ENCODE data around the gene RAB15. TPM values are rescaled to one million over a fixed set of nuclear protein-coding genes. Genes with fewer than 3 reads are reported as not detected.
A peak's percentile ranks its signal among the peaks of the same experiment; 100 is the strongest.

RAB15 gene
- total and polyA plus RNA-seq, 9 of the 15 experiments (the other 6 are each of a cell fraction or from before 2014, with no cell fraction given): 0.09 to 0.30 (median 0.16) TPM; not detected in 2

DNA sequence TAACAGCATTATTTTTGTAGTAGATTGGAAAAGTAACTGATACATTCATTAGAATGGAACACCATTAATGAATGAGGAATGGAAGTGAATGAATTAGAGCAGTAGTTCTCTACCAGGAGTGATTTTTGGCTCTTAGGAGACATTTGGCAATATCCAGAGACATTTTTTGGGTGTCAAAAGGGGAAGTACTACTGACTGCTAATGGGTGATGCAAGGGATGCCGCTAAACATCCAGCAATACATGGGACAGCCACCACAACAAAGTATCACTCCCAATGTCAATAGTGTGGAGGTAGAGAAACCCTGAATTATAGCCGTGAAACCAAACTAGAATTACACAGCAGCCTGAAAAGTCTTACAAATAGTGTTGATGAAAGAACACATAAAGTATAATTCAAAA lies 56.3 kb downstream of the RAB15 start (continued):
- no peak for TF ChIP-seq ZNF639 (CRISPR knock-in tag; conservative IDR thresholded peaks at IDR 0.05 in 1 of 2, IDR thresholded peaks at IDR 0.05 in 1 of 2)
- TF ChIP-seq ZNF239 (CRISPR knock-in tag; IDR thresholded peaks at IDR 0.05): no peak
- no peak for TF ChIP-seq JUND (IDR thresholded peaks at IDR 0.05; ENCODE audit: borderline replicate concordance, low read depth, low read length)
- no peak for TF ChIP-seq JUND (tag; IDR thresholded peaks at IDR 0.05; ENCODE audit: borderline replicate concordance, low read depth, low read length)
- TF ChIP-seq CREB1 (IDR thresholded peaks at IDR 0.05): no peak
- no peak for TF ChIP-seq CREB1 (CRISPR knock-in tag; IDR thresholded peaks at IDR 0.05)
- TF ChIP-seq, protein P1, sequence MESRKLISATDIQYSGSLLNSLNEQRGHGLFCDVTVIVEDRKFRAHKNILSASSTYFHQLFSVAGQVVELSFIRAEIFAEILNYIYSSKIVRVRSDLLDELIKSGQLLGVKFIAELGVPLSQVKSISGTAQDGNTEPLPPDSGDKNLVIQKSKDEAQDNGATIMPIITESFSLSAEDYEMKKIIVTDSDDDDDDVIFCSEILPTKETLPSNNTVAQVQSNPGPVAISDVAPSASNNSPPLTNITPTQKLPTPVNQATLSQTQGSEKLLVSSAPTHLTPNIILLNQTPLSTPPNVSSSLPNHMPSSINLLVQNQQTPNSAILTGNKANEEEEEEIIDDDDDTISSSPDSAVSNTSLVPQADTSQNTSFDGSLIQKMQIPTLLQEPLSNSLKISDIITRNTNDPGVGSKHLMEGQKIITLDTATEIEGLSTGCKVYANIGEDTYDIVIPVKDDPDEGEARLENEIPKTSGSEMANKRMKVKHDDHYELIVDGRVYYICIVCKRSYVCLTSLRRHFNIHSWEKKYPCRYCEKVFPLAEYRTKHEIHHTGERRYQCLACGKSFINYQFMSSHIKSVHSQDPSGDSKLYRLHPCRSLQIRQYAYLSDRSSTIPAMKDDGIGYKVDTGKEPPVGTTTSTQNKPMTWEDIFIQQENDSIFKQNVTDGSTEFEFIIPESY (CRISPR knock-in tag; IDR thresholded peaks at IDR 0.05): peak; percentile 98
- TF ChIP-seq, protein P2, sequence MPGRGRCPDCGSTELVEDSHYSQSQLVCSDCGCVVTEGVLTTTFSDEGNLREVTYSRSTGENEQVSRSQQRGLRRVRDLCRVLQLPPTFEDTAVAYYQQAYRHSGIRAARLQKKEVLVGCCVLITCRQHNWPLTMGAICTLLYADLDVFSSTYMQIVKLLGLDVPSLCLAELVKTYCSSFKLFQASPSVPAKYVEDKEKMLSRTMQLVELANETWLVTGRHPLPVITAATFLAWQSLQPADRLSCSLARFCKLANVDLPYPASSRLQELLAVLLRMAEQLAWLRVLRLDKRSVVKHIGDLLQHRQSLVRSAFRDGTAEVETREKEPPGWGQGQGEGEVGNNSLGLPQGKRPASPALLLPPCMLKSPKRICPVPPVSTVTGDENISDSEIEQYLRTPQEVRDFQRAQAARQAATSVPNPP (IDR thresholded peaks at IDR 0.05; ENCODE audit: borderline replicate concordance, insufficient read depth, insufficient read length): no peak
- no peak for TF ChIP-seq GTF2B (IDR thresholded peaks at IDR 0.05; ENCODE audit: extremely low read depth, insufficient read length)
- TF ChIP-seq, protein P3, sequence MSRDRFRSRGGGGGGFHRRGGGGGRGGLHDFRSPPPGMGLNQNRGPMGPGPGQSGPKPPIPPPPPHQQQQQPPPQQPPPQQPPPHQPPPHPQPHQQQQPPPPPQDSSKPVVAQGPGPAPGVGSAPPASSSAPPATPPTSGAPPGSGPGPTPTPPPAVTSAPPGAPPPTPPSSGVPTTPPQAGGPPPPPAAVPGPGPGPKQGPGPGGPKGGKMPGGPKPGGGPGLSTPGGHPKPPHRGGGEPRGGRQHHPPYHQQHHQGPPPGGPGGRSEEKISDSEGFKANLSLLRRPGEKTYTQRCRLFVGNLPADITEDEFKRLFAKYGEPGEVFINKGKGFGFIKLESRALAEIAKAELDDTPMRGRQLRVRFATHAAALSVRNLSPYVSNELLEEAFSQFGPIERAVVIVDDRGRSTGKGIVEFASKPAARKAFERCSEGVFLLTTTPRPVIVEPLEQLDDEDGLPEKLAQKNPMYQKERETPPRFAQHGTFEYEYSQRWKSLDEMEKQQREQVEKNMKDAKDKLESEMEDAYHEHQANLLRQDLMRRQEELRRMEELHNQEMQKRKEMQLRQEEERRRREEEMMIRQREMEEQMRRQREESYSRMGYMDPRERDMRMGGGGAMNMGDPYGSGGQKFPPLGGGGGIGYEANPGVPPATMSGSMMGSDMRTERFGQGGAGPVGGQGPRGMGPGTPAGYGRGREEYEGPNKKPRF (IDR thresholded peaks at IDR 0.05; ENCODE audit: low read depth, low read length): no peak
- no peak for TF ChIP-seq ZNF445 (CRISPR knock-in tag; IDR thresholded peaks at IDR 0.05; ENCODE audit: low read depth)
